Stimulated activated CD4-positive, alpha-beta T cell treated with anti-CD3 and anti-CD28 coated beads, TNF-alpha, amount 100 ng/mL, for 1 hour (primary cell): ENCODE results near the gene APH1A.
"Not testable (repeated sequence)": the region's sequence is repeated elsewhere in the genome, so short reads cannot be mapped to it uniquely, and the experiment has no call there.

ENCODE experiments used
- DNase-seq, 3 donors: peaks; one replicate each; pipeline ENCODE4 v3.0.0-alpha.2; 2020; ENCODE audit warnings: low read depth in 3 of 3, low spot score in 1 of 3

Gene APH1A

DNA sequence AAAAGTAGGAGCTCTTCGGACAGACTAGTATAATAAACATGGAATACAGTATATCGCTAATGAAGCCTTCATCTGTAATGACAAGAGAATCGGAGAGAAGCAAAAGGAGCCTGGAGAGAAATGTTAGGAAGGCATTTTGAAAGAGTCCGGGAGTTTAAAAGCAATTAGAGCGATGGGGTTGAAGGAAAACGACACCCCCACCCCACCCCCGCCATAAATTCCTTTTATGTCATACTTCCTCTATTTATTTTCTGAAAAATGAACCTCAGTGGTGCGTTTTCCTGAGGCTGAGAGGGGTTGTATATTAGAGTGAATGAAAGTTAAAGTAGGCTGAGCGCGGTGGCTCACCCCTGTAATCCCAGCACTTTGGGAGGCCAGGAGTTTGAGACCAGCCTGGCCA is 635 bp upstream of the APH1A start:
- DNase-seq = no peak

DNA sequence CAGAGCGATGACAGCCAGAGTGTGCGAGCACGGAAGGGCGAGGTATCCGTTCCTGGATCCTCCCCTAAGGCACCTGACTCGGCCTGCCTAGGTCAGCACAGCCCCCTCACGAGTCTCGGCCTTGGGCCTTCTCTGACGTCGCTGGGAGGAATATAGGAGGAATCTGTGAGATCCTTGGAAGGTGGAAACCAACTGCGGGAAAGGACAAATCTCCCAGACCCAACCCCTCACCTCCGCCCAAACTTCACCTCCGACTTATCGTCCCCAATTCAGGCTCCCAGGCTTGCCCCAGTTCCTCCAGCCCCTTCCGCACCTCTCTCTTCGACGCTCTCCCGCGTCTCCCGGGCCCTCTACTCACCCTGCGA is 494 bp downstream of the APH1A start:
- DNase-seq = peak in 1 of 3 donors; percentile 10

DNA sequence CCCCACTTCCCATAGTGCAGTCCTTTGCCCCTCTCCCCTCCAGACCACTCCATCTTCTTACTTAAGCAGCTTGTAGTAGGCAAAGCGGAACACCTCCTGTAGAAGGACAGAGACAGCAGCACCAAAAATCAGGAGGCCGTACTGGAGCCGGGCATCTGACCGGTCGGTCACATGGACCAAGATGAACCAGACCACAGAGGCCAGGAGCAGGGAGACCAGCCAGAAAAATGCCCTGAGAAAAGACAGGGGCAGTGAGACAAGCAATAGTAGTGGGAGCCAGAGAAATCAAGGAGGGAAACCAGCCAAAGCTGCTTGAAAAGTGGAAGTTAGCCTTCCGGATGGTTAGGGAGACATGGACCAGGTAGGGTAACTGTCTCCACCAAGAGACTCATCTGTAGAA is 920 bp downstream of the APH1A start:
- no peak for DNase-seq

DNA sequence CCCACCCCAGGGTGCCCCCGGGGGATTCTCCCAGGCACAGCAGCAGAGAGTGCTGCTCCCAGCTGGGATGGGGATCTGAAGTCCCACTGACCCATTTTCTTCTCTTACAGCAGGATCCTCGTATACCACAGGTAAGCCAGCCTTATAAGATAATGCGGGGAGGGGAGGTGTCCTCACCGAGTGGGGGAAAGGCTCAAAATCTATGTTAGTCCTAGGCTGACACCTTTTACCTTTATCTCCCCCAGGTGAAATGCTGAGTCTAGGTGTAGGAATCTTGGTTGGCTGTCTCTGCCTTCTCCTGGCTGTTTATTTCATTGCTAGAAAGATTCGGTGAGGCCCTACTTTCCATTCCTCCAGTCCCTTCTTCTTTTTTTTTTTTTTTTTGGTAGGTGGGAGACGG is 5.3 kb downstream of the APH1A start:
- DNase-seq = no peak

DNA sequence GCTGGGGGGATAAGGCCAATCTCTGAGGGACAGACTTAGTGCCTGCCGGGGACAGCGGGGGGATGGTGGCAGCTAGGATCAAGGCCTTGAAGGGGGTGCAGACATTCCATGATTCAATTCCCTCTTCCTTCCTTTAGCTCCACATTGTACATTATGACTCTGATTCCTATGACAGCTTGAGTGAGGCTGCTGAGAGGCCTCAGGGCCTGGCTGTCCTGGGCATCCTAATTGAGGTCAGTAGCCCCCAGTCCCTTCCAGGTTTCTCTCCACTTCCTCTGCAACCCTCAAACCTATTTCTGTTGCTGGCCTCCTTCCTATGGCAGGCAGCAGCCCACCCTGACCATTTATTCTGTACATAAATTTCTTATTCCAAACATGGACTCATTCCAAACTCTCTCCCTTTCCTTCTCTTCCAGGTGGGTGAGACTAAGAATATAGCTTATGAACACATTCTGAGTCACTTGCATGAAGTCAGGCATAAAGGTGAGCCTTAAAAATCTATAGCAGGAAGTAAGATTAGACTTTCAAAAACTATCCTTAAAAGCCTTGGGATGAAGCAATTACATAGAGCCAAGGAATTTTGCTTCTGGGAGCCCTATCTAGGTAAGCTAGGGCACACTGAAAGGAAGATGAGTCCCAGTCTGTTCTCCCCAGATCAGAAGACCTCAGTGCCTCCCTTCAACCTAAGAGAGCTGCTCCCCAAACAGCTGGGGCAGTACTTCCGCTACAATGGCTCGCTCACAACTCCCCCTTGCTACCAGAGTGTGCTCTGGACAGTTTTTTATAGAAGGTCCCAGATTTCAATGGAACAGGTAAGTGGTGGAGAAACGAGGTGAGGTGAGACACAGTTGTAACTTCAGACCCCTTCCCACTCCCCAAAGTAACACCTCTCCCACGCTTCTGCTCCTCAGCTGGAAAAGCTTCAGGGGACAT is 6.2 kb downstream of the APH1A start:
- DNase-seq = no peak

DNA sequence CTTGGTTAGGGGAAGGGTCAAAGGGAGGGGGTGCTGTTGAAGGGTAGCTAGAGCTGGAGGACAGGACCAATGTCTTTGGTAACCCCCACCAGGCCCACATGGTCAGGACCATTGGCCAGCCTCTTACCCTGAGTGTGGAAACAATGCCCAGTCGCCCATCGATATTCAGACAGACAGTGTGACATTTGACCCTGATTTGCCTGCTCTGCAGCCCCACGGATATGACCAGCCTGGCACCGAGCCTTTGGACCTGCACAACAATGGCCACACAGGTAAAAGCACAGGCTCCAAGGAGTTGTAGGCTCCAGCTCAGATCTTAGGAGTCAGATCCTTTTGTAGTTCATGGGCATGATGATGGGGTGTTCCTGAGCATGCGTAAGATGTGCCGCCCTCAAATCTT is 7.4 kb downstream of the APH1A start:
- no peak for DNase-seq

DNA sequence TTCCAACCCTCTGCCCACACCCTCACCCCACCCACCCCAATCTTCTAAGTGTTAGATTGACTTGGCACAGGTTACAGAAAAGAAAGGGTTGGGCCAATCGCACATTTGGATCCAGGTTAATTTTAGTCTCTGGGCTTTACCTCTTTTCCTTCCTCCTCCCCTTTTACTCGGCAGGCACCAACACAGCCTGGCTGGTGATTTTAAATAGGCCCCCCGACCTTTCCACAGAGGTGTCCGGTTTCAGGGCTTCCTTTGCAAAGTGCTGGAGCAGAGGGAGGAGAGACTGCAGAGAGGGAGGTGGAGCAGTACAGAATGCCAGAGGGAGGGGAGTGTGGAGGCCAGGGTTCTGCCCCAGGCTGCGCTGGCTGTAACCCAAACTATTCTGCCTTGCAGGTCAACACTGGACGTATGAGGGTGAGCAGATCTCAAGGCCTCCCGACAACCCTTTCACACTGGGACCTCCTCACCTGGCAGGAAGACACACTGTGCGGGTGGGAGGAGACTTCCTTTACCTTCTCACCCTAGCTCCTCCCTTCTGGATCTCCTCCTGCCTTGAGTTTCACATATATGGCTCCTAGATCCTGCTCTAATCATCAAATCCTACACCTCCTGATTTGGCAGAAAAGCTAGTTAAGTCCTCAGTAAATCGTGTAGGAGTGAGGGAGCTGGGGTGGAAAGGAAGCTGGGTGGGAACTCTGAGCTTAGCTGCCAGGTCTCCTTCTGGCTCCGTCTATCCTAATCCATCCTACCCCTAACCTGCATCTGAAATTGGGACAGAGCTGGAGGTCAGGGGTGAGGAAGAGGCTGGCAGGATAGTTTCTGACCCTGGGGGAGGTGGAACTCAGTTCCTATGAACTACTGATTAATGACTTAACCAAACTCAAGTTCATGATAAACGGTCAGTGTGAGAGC is 8.8 kb downstream of the APH1A start:
- no peak for DNase-seq

DNA sequence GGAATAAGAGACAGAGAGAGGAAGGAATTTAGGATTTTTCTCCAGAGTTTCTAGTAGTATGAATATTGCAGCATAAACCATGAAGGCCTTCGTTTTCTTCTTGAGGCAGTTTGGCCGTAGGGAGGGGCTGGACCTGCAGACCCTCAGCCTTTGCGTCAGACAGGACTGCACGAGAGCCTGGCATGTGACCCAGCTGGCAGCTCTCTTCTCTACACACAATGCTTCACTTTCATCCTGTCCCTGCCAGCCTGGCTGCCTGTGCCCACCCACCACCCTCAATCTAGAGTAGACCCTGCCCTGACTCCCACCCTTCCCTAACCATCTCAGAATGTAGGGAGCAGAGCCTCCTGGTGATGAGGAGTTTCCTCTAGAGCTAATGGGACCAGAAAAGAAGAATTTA is 9.6 kb downstream of the APH1A start:
- DNase-seq = no peak

DNA sequence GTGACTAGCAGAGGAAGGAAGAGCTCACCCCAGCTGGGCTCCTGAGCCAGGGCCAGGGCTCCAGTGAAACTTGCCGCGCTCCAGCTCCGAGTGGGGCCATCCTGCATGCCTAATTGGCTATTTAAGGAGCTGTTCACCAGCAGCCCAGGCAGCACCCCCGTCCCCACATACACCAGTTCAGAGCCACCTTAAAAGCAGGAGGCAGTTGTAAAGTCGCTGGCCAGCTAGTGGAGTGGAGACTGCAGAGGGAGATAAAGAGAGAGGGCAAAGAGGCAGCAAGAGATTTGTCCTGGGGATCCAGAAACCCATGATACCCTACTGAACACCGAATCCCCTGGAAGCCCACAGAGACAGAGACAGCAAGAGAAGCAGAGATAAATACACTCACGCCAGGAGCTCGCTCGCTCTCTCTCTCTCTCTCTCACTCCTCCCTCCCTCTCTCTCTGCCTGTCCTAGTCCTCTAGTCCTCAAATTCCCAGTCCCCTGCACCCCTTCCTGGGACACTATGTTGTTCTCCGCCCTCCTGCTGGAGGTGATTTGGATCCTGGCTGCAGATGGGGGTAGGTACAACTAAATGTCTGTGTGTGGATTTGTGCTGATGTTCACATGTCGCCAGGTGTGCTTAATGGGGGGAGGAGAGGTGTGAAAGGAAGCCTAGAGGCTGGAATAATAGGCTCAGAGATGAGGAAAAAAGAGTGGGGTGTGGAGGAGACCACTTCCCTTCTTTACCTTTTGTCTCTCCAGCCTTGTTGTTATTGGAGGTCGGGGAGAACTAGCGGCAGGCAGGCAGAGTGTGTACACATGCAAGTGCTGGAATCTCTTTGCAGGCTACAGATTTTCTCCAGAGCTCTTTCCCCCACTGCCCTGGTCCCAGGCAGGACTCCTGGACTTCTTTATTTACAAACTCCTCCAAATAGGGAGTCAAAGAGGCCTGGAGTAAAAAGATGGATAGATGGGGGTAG is 10.9 kb downstream of the APH1A start, which contains the start of gene CA14:
CA14 (plus strand) TSS at position 151 of the 962 bp plus-strand sequence; CDS start at position 506, 355 bp downstream.
- no peak for DNase-seq

DNA sequence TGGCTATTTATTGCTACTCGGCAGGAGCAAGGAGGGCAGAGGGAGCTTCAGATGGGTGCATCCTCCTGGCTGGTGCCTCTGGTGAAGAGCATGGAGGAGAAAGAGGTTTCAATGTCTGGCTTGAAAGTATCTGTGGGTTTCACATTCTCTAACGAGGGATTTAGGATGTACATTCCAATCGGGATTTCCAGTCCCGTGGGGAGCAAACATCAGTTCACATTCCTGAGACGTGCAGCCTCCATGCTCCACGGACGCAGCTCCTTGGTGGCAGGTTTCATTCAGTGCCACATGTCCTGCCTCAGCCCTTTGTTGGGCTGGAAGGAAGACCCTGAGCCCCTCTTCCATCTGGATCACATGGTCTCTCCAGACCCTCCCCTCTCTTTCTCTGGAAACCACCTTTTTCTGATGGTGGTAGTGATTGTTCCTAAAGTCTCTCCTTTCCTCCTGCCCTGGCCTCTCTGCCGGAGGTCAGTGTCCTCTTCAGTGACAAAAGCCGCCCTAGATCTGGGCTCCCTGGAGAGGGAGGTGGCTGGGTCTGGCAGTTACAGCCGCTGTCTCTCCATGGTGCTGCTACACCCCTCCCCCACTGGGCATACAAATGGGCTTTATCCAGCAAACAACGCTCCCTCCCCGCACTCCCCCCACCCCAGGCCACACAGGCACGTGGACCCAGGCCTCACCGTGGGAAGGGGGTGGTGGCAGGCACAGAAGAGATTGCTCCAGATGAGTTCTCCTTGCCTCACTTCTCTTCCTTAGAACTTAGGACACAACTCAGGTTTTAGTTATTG is 12.1 kb downstream of the APH1A start:
- no peak for DNase-seq

DNA sequence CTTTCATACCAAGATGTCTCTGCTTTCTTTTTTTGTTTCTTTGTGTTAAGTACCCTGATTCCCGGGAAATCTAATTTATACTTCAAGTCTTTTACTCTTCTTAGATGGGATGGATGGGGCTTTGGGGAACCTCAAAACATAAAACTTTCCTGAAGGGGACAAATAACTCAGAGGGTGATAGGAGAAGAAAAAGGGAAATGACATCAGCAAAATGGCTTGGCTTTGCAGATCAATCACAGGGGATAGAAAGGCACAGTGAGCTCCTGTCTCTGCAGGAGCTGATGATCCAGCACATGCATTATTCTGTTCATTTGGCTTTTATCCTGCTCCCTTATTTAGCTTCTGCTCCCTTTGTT is 12.6 kb downstream of the APH1A start:
- no peak for DNase-seq

DNA sequence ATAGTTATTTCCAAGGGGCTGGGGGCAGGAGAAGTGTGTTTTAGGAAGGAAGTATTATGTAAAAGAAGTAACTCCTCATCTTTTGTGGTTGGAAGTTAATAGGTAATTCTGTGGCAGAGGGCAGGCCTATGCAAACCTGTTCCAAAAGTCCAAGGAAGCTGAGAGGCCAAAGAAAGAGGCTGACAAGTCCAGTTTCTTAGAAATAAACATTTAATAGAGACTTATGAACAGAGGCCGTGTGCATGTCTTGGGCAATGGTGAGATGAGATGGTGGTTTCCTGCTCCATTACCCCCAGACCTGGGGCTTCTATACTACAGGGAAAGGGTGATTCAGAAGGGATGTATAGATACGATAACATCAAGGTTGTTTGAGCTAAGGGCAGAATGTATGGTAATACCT is 18.9 kb downstream of the APH1A start:
- DNase-seq = no peak

DNA sequence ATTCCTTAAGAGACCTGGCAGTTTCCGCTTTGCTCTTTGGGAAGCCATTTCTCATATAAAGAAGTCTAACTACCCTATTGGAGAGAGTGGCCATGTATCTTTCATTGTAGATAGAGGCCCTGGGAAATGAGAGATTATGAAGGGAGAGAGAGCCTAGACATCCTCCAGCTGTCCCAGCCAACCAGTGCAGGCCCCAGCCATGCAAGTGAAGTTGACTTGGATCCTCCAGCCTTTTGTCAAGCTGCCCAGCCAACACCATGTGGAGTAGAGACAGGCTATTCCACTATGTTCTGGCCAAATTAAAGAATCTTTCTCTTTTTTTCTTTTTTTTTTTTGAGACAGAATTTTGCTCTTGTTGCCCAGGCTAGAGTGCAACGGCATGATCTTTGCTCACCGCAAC is 25.8 kb downstream of the APH1A start:
- no peak for DNase-seq

DNA sequence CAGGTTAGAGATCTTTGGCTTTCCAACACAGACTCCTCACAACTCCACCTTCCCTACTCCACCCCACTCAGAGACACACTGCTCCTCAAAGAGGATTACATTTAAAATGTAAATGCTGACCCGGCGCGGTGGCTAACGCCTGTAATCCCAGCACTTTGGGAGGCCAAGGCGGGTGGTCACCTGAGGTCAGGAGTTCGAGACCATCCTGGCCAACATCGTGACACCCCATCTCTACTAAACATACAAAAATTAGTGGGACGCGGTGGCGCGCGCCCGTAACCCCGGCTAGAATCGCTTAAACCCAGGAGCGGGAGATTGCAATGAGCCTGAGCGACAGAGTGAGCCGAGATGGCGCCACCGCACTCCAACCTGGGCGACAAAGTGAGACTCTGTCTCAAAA is 31.1 kb downstream of the APH1A start:
- no peak for DNase-seq

DNA sequence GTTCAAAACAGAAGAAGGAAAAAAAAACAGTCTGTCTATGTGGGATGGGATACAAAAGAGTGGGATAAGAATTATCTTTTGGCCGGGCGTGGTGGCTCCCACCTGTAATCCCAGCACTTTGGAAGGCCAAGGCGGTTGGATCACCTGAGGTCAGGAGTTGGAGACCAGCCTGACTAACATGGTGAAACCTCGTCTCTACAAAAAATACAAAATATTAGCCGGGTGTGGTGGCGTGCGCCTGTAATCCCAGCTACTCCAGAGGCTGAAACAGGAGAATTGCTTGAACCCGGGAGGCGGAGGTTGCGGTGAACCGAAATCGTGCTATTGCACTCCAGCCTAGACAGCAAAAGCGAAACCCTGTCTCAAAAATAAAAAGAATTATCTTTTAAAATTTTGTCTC is 31.6 kb downstream of the APH1A start:
- not testable (repeated sequence) for DNase-seq

DNA sequence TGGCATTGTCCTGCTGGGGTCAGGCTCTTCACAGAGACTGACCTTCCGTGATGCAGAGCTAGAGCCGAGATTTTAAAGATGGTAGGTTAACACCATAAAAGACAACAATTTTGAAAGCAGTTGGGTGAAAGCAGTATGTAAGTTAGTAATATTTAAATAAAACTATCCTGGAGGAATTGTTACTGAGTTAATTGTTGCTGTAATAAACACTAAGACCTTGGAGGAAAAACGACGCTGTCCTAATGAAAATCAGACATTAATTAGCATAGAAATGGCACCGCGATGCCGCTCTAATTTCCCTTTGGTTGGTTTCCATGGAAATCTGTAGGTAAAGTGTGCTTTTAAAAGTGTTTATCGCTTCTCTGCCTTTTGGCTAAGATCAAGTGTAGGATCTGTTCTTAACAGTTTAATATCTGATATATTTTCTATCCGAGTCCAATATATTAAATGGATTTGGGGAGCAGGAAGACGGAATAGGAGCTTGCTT is 32.2 kb downstream of the APH1A start:
- DNase-seq = no peak

DNA sequence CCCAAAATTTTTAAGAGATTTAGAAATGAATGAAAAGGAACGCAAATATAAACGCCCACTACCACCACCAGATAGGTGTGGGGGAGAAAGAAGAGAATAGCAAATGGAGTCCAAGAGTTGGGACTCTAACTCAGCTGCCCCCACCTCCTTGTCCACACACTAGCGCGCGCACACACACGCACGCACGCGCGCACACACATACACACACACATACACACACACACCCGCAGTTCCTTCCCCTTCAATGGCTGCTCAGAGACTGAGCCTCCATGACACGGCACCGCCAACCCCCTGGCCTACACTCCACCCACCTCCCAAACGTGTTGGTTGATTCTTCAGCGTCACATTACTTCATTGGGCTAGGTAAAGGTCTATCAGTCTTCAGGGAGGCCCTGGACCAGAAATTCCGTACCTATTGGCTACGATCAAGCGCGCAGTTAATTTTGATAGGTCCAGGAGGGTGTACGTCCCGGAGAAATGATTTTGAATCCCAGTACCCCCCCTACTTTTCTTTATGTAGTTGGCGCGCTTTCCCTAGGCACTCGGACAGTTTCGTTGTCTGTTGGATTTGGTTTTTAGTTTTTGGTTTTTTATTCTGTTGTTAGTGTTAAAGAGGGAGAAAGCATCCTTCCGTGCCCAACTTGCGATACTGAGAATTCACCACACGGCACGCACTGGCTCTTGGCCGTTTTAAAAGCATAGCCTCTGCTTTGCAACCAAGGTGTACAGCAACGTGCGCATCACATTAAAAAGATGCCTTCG is 32.8 kb downstream of the APH1A start, which contains the start of gene ANP32E:
ANP32E (minus strand) TSS at position 261 of the 762 bp plus-strand sequence. CDS start 326 bp downstream, outside the sequence.
- peak; percentile 78 to 91 (median 86) for DNase-seq

DNA sequence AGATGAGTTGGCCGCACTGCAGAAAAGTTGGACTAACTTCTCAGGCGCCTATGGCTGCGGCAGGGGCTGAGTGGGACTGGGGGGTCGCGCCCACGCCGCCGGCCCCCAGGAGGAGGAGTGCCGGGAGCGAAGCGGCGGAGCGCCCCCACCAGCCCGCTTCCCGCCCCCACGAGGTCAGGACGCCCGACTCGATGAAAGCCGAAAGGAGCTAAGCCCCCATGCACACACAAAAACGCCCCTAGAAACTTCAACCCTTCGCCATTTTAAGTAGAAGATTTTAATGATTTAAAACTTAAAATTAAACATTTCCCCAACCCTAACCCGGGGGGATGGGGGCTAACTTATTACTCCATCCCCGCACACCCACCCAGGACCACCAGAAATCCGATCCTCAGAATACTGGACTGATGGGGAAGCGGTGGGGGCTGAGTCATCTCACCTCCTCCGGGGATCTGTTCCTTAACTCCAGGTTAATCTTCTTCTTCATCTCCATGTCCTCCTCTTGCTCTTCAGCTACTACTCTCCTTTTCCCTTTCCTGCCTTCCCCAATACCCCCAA is 33.4 kb downstream of the APH1A start:
- peak in 1 of 3 donors; percentile 16 for DNase-seq
